OCI-LY1 (cell line): ENCODE results near the gene TMCO2.

Experiments used
- H2AFZ ChIP-seq: fragments of 200-600 bp; sonication (generic), shearing (Covaris generic); 2 replicates; pipeline ENCODE4 v1.6.0; 2014; ENCODE audit warnings: antibody characterized with exemption, mild to moderate bottlenecking, low read length
- H3F3A ChIP-seq: fragments of 200-600 bp; sonication (generic), shearing (Covaris generic); 2 replicates; pipeline ENCODE4 v1.6.0; 2014; ENCODE audit warnings: mild to moderate bottlenecking, antibody characterized with exemption, low read length, moderate library complexity; ENCODE audit not compliant: insufficient read depth
- H3K27ac ChIP-seq: fragments of 200-600 bp; sonication (generic); 2 replicates; pipeline ENCODE4 v1.5.1; 2014; ENCODE audit warnings: low read length, mixed run types, mild to moderate bottlenecking, low read depth; ENCODE audit not compliant: poor library complexity, severe bottlenecking
- H3K27me3 ChIP-seq: fragments of 200-600 bp; sonication (generic); 2 replicates; pipeline ENCODE4 v1.6.0; 2014; ENCODE audit warnings: antibody characterized with exemption, mild to moderate bottlenecking, low read length, moderate library complexity; ENCODE audit not compliant: insufficient read depth
- H3K36me3 ChIP-seq: fragments of 200-600 bp; sonication (generic); 2 replicates; pipeline ENCODE4 v1.6.1; 2014; ENCODE audit warnings: mild to moderate bottlenecking, antibody characterized with exemption, low read length, moderate library complexity, mixed read lengths; ENCODE audit not compliant: insufficient read depth
- H3K4me1 ChIP-seq: fragments of 200-600 bp; sonication (generic); 2 replicates; pipeline ENCODE4 v1.5.1; 2014; ENCODE audit warnings: mild to moderate bottlenecking, low read length, moderate library complexity; ENCODE audit not compliant: insufficient read depth, severe bottlenecking
- H3K4me2 ChIP-seq: fragments of 200-600 bp; sonication (generic), shearing (Covaris generic); 2 replicates; pipeline ENCODE4 v1.6.1; 2014; ENCODE audit warnings: low read length
- H3K4me3 ChIP-seq: fragments of 200-600 bp; sonication (generic); 2 replicates; pipeline ENCODE4 v1.5.1; 2014; ENCODE audit warnings: low read length, low read depth, mild to moderate bottlenecking, mixed read lengths; ENCODE audit not compliant: poor library complexity, severe bottlenecking
- H3K79me2 ChIP-seq: fragments of 200-600 bp; shearing (Covaris generic); 2 replicates; pipeline ENCODE4 v1.6.1; 2016; ENCODE audit warnings: mixed run types, low read length, mixed read lengths; ENCODE audit not compliant: insufficient read depth
- H3K9ac ChIP-seq: fragments of 200-600 bp; sonication (generic), shearing (Covaris generic); 2 replicates; pipeline ENCODE4 v1.6.1; 2014; ENCODE audit warnings: mild to moderate bottlenecking, low read length, mixed read lengths
- H3K9me2 ChIP-seq: fragments of 200-600 bp; sonication (generic), shearing (Covaris generic); 2 replicates; pipeline ENCODE4 v1.6.1; 2014; ENCODE audit warnings: low read depth, mild to moderate bottlenecking, low read length, mixed read lengths
- H3K9me3 ChIP-seq: fragments of 200-600 bp; shearing (Covaris generic); 2 replicates; pipeline ENCODE4 v1.6.1; 2014; ENCODE audit warnings: low read length, mixed read lengths
- H4K20me1 ChIP-seq: fragments of 200-600 bp; sonication (generic), shearing (Covaris generic); 2 replicates; pipeline ENCODE4 v1.6.0; 2016; ENCODE audit warnings: mild to moderate bottlenecking, low read length; ENCODE audit not compliant: insufficient read depth
- EZH2 ChIP-seq: fragments of 200-600 bp; sonication (generic), shearing (Covaris generic); IDR thresholded peaks from 2 replicates; pipeline ENCODE4 v1.8.0; 2017; ENCODE audit warnings: borderline replicate concordance, mixed run types, mild to moderate bottlenecking, antibody characterized with exemption, low read length, moderate library complexity, mixed read lengths
- TF ChIP-seq, protein P1 (sequence below): fragments of 200-600 bp; sonication (generic), shearing (Covaris generic); IDR thresholded peaks from 2 replicates; pipeline ENCODE4 v1.5.1; 2017; ENCODE audit warnings: mild to moderate bottlenecking, antibody characterized with exemption, low read length, moderate library complexity, mixed read lengths

TMCO2 gene

DNA sequence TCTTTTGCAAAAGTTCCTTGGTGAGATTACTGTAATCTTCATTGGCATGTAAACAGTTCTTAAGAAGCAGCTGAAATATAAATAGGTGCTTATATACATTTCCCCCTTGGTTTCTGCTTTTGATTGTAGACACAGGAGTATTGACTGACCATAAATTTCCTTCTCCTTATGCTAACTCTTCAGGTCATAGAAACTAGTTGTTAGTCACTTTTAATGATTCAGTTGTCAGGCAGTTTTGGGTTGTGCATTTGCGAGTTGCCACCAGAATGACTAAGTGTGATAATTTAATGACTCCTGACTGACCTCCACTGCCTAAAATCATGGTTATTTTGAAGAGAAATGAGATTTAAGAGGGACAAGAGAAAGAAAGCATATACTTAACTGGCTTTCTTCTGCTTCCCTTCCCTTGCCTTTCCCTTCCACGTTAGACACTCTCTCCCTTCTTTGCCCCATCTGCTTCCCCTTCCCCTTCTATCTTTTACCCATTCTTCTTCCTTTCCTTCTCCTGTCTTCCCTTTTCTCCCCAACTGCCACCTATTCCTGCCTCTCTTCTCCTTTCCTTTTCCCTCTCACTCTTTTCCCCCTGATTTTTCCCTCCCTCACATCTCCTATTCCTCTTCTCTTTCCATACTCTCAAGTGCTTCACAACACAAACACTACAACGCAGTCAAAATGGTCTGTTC, 22.6 kb downstream of the TMCO2 start:
- H3K36me3 ChIP-seq = peaks cover 85% of the 10 kb centered on the region
- no peak overlapping the region for H3K4me2 ChIP-seq
- no peaks in the 10 kb centered on the region for H3K27me3 ChIP-seq
- no peaks in the 10 kb centered on the region for H3K9me3 ChIP-seq
- no peaks in the 10 kb centered on the region for H3K79me2 ChIP-seq
- H2AFZ ChIP-seq = no peak overlapping the region
- H3K4me3 ChIP-seq = no peak overlapping the region
- H3K9ac ChIP-seq = no peak overlapping the region
- H3K4me1 ChIP-seq = no peaks in the 10 kb centered on the region
- no peaks in the 10 kb centered on the region for H4K20me1 ChIP-seq
- H3K9me2 ChIP-seq = no peaks in the 10 kb centered on the region
- no peak overlapping the region for H3K27ac ChIP-seq
- H3F3A ChIP-seq = no peaks in the 10 kb centered on the region
- TF ChIP-seq, protein P1, sequence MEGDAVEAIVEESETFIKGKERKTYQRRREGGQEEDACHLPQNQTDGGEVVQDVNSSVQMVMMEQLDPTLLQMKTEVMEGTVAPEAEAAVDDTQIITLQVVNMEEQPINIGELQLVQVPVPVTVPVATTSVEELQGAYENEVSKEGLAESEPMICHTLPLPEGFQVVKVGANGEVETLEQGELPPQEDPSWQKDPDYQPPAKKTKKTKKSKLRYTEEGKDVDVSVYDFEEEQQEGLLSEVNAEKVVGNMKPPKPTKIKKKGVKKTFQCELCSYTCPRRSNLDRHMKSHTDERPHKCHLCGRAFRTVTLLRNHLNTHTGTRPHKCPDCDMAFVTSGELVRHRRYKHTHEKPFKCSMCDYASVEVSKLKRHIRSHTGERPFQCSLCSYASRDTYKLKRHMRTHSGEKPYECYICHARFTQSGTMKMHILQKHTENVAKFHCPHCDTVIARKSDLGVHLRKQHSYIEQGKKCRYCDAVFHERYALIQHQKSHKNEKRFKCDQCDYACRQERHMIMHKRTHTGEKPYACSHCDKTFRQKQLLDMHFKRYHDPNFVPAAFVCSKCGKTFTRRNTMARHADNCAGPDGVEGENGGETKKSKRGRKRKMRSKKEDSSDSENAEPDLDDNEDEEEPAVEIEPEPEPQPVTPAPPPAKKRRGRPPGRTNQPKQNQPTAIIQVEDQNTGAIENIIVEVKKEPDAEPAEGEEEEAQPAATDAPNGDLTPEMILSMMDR = no peak
- TF ChIP-seq EZH2 = no peak

DNA sequence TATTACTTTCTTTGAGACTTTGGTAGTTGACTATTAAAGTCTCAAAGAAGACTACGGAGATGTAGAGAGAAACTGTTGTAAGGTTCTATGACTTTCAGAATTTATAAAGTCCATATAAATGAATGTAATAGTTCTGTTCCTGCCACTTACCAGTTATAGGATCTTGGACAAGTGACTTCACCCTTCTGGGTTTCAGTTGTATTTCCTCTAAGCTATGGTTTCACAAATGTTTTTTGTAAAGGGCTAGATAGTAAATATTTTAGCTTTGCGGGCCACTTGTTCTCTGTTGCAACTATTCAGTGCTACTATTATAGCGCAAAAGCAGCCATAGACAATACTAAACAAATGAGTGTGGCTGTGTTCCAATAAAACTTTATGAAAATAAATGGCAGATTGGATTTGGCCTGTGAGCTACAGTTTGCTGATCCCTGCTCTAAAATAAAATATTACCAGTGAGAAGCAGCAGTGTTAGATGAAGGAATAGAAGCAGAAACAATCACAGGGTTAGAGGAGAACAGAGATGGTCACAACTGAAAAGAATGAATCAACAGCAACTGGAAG, 25.0 kb downstream of the TMCO2 start:
- Histone ChIP-seq H2AFZ (no peak overlapping the region), H3K27me3 (no peaks in the 10 kb centered on the region), H4K20me1 (no peaks in the 10 kb centered on the region), H3K9me3 (no peaks in the 10 kb centered on the region), H3K27ac (no peak overlapping the region), H3K4me2 (no peak overlapping the region), H3K4me3 (no peak overlapping the region), H3F3A (no peaks in the 10 kb centered on the region), H3K4me1 (no peaks in the 10 kb centered on the region), H3K9me2 (no peaks in the 10 kb centered on the region), H3K9ac (no peak overlapping the region), H3K79me2 (no peaks in the 10 kb centered on the region), H3K36me3 (peaks cover 81% of the 10 kb centered on the region)
- no peak for TF ChIP-seq EZH2
- TF ChIP-seq, protein P1 = no peak

DNA sequence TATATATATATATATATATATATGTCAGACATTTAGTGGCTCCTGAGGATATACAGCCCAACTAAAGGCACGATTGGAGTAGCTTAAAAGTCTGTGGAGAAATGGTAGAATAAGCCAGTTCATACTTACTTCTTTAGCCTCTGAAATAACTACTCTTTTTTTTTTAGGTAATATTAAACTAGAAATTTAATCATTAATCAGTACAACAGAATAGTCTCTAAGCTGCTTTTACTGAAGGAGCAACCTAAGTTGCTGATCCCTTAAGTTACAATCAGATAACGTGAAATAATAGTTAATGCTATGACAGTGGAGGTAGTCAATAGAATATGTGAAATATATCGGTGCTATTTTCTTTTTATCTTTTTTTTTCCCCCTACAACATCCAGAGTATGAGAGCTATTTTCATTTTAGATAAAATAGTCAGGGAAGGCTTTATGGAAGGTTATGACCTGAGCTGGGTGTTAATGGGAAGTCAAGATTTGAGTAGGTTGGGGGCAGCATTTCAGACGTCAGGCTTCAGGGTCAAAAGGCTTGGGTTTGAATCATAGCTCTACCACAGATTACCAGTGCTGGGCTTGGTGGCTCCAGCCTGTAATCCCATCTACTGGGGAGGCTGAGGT, 25.9 kb downstream of the TMCO2 start:
- H3K36me3 ChIP-seq = peaks cover 72% of the 10 kb centered on the region

More for the DNA sequence above, 25.9 kb downstream of the TMCO2 start:
- Histone ChIP-seq H4K20me1 (no peaks in the 10 kb centered on the region), H3K27ac (no peak overlapping the region), H3K9me2 (no peaks in the 10 kb centered on the region), H3K79me2 (no peaks in the 10 kb centered on the region), H3K4me1 (no peaks in the 10 kb centered on the region), H3K4me3 (no peak overlapping the region), H3K9ac (no peak overlapping the region), H3F3A (no peaks in the 10 kb centered on the region), H3K27me3 (no peaks in the 10 kb centered on the region), H2AFZ (no peak overlapping the region), H3K4me2 (no peak overlapping the region), H3K9me3 (no peaks in the 10 kb centered on the region)
- TF ChIP-seq EZH2 = no peak
- TF ChIP-seq, protein P1 = no peak
